CD14-positive monocyte (primary cell): Measurements from ENCODE around the gene DENND5B. TPM values are rescaled to one million over a fixed set of nuclear protein-coding genes. Genes with fewer than 3 reads are reported as not detected.

ENCODE experiments used
- DNase-seq, 3 donors: peaks; one replicate each; pipeline ENCODE4 v3.0.0-alpha.2; 2011 to 2022
- H2AFZ ChIP-seq: 2 replicates; pipeline ENCODE4 v1.6.0; 2012; ENCODE audit warnings: mild to moderate bottlenecking, low read depth, low read length, inconsistent platforms; ENCODE audit not compliant: insufficient read depth, poor library complexity, severe bottlenecking
- H3K27ac ChIP-seq, 2 donors: 1 replicate in 1 of 2; 2 replicates in 1 of 2; pipeline ENCODE4 v1.5.1; 2012 to 2013; ENCODE audit warnings: low read length in 2 of 2, control low read depth in 1 of 2, inconsistent platforms in 1 of 2, low read depth in 1 of 2, mild to moderate bottlenecking in 1 of 2
- H3K27me3 ChIP-seq, 2 donors: one replicate each; pipeline versions ENCODE4 v1.6.0 to v1.6.1; 2011 to 2013; ENCODE audit warnings: low read length in 2 of 2; ENCODE audit not compliant: control insufficient read depth in 2 of 2, insufficient read depth in 2 of 2
- H3K36me3 ChIP-seq, 2 donors: replicated peaks in 1 of 2; 1 replicate in 1 of 2; 2 replicates in 1 of 2; pipeline versions ENCODE4 v1.5.1 to v1.6.1; 2012 to 2013; ENCODE audit warnings: low read length in 2 of 2, control low read depth in 1 of 2, inconsistent platforms in 1 of 2, mild to moderate bottlenecking in 1 of 2; ENCODE audit not compliant: insufficient read depth in 2 of 2, control insufficient read depth in 1 of 2
- H3K4me1 ChIP-seq, 2 donors: 1 replicate in 1 of 2; 2 replicates in 1 of 2; pipeline versions ENCODE4 v1.5.1 to v1.6.1; 2012 to 2013; ENCODE audit warnings: low read length in 2 of 2, control low read depth in 1 of 2, inconsistent platforms in 1 of 2, mild to moderate bottlenecking in 1 of 2, moderate library complexity in 1 of 2; ENCODE audit not compliant: insufficient read depth in 2 of 2, control insufficient read depth in 1 of 2
- H3K4me2 ChIP-seq: replicated peaks from 2 replicates; pipeline ENCODE3; 2012; ENCODE audit warnings: low read length, moderate library complexity, mild to moderate bottlenecking; ENCODE audit not compliant: poor library complexity, severe bottlenecking; ENCODE audit errors: extremely low read depth
- H3K4me3 ChIP-seq, 3 experiments: fragments of 200-600 bp in 1 of 3; sonication (generic) in 1 of 3; replicated peaks in 1 of 3; 1 replicate in 2 of 3; 2 replicates in 1 of 3; pipeline ENCODE4 v1.5.1; 2011 to 2013; ENCODE audit warnings: low read length in 3 of 3, mild to moderate bottlenecking in 3 of 3, control low read depth in 2 of 3, low read depth in 2 of 3, inconsistent platforms in 1 of 3, moderate library complexity in 1 of 3
- H3K79me2 ChIP-seq: 2 replicates; pipeline ENCODE4 v1.6.0; 2012; ENCODE audit warnings: mild to moderate bottlenecking, control low read depth, inconsistent platforms, low read length, moderate library complexity; ENCODE audit not compliant: insufficient read depth
- H3K9ac ChIP-seq: 2 replicates; pipeline ENCODE4 v1.6.0; 2017; ENCODE audit warnings: low read length, mild to moderate bottlenecking; ENCODE audit not compliant: insufficient read depth, poor library complexity, severe bottlenecking
- H3K9me3 ChIP-seq, 2 donors: replicated peaks in 1 of 2; 1 replicate in 1 of 2; 2 replicates in 1 of 2; pipeline versions ENCODE4 v1.5.1 to v1.6.1; 2012 to 2013; ENCODE audit warnings: low read length in 2 of 2, control low read depth in 1 of 2; ENCODE audit not compliant: control insufficient read depth in 1 of 2, insufficient read depth in 1 of 2
- H4K20me1 ChIP-seq: 2 replicates; pipeline ENCODE4 v1.6.0; 2012; ENCODE audit warnings: mild to moderate bottlenecking, low read length, control low read depth, moderate library complexity; ENCODE audit not compliant: insufficient read depth
- H3K27ac Mint-ChIP-seq, 7 donors: one replicate each; pipeline ENCODE4 v1.8.0; 2020; ENCODE audit warnings: mild to moderate bottlenecking in 7 of 7, mixed read lengths in 7 of 7, moderate library complexity in 6 of 7, inconsistent platforms in 2 of 7
- H3K27me3 Mint-ChIP-seq, 3 donors: one replicate each; pipeline ENCODE4 v1.8.0; 2021 to 2022; ENCODE audit warnings: low read depth in 3 of 3, mild to moderate bottlenecking in 3 of 3, mixed read lengths in 3 of 3, moderate library complexity in 3 of 3, inconsistent platforms in 1 of 3
- H3K36me3 Mint-ChIP-seq, 2 donors: one replicate each; pipeline ENCODE4 v1.8.0; 2020; ENCODE audit warnings: mixed read lengths in 2 of 2, inconsistent platforms in 1 of 2, mild to moderate bottlenecking in 1 of 2
- H3K4me1 Mint-ChIP-seq: one replicate; pipeline ENCODE4 v1.8.0; 2020; ENCODE audit warnings: mild to moderate bottlenecking, mixed read lengths
- H3K4me3 Mint-ChIP-seq, 2 donors: one replicate each; pipeline ENCODE4 v1.8.0; 2020; ENCODE audit warnings: mild to moderate bottlenecking in 2 of 2, mixed read lengths in 2 of 2, moderate library complexity in 1 of 2
- H3K9me3 Mint-ChIP-seq, 7 donors: one replicate each; pipeline ENCODE4 v1.8.0; 2020 to 2022; ENCODE audit warnings: mixed read lengths in 7 of 7, mild to moderate bottlenecking in 6 of 7, moderate library complexity in 6 of 7, inconsistent platforms in 2 of 7
- CTCF ChIP-seq: fragments of 200-600 bp; IDR thresholded peaks from one replicate; pipeline ENCODE4 v1.8.0; 2022; ENCODE audit warnings: antibody characterized with exemption, mild to moderate bottlenecking
- WGBS: methylation state at CpG from one replicate; pipeline ENCODE4 v1.1.5; 2013; ENCODE audit warnings: missing lambda C conversion rate; ENCODE audit not compliant: insufficient coverage; 5-methylcytosine and 5-hydroxymethylcytosine counted together
- intact Hi-C, 2 donors: fragments of 100-400 bp; cut with micrococcal nuclease; formaldehyde crosslinking; loops; one replicate each; pipeline versions ENCODE4 v1.15.0 to v1.15.1; 2023
- polyA plus RNA-seq, 3 donors: library from polyadenylated mRNA; depleted of rRNA in 1 of 3; unstranded in 2 of 3; stranded (reverse) in 1 of 3; fragments of 300-500 nt in 2 of 3; fragments of >200 nt in 1 of 3; fragmentation: Illumina TruSeq in 2 of 3; gene quantifications; 1 replicate in 2 of 3; 2 replicates in 1 of 3; pipeline ENCODE4 v1.2.3, GENCODE V29; 2012 to 2021

Gene DENND5B
- polyA plus RNA-seq, 3 donors, result 0.23 to 0.36 (median 0.36) TPM

GRCh38 chr12:31627456-31628054 is 36.6 kb upstream of the DENND5B start:
- H3K36me3 ChIP-seq, result no peaks in the 10 kb centered on the region
- H2AFZ ChIP-seq, result no peak overlapping the region
- WGBS, result 98% methylated on average over 5 of the region's 5 CpGs
- H3K79me2 ChIP-seq, result no peaks in the 10 kb centered on the region
- Mint-ChIP-seq H3K4me1 (peaks cover 11% of the 10 kb centered on the region), H3K27ac (no peak overlapping the region), H3K9me3 (no peaks in the 10 kb centered on the region), H3K27me3 (peaks cover 0 to 6% (median 3%) of the 10 kb centered on the region in 3 donors), H3K4me3 (no peak overlapping the region), H3K36me3 (no peaks in the 10 kb centered on the region)
- no peak overlapping the region for H3K4me2 ChIP-seq
- H3K4me3 ChIP-seq, result no peak overlapping the region
- H3K9ac ChIP-seq, result no peak overlapping the region
- H3K4me1 ChIP-seq, result peaks cover 0 to 7% of the 10 kb centered on the region in 2 donors
- H3K9me3 ChIP-seq, result no peaks in the 10 kb centered on the region
- DNase-seq, result no peak
- no peaks in the 10 kb centered on the region for H3K27me3 ChIP-seq
- no peak for TF ChIP-seq CTCF
- H4K20me1 ChIP-seq, result no peaks in the 10 kb centered on the region
- intact Hi-C loops, result no loop called here
- H3K27ac ChIP-seq, result no peak overlapping the region

DNA sequence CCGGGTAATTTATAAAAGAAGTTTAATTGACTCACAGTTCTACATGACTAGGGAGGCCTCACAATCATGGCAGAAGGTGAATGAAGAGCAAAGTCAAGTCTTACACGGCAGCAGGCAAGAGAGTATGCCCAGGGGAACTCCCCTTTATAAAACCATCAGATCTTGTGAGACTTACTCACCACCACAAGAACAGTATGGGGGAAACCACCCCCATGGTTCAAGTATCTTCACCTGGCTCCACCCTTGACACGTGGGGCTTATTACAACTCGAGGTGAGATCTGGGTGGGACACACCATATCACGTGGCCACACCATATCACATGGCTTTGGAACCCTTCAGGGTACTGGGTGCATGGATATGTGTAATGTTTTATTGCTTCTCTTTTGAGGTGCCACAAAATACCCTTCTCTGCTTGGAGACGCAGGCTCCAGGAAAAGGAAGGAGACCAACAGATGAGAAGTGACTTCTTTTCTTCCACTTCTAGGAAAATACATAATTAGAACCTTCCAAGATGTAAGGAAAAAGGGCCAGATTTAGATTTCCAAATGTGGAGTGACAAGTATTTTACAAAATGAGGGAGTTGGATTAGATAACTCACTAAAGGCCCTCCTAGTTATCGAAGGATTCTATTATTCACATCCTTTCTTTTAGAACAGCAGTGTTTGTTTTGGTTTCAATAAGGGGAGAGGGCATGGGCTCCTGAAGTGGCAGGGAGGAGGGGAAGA is 35.5 kb upstream of the DENND5B start:
- Mint-ChIP-seq H3K27ac (no peak overlapping the region), H3K27me3 (peaks cover 0 to 4% (median 3%) of the 10 kb centered on the region in 3 donors), H3K4me1 (peaks cover 2% of the 10 kb centered on the region), H3K9me3 (no peaks in the 10 kb centered on the region), H3K4me3 (no peak overlapping the region), H3K36me3 (no peaks in the 10 kb centered on the region)
- no peak overlapping the region for H3K9ac ChIP-seq
- no peaks in the 10 kb centered on the region for H3K79me2 ChIP-seq
- H2AFZ ChIP-seq, result no peak overlapping the region
- H3K27me3 ChIP-seq, result no peaks in the 10 kb centered on the region
- 83% methylated on average over 2 of the region's 7 CpGs for WGBS
- no peaks in the 10 kb centered on the region for H3K4me1 ChIP-seq
- no peaks in the 10 kb centered on the region for H3K9me3 ChIP-seq
- no peaks in the 10 kb centered on the region for H4K20me1 ChIP-seq
- H3K4me2 ChIP-seq, result no peak overlapping the region
- H3K36me3 ChIP-seq, result no peaks in the 10 kb centered on the region
- peak in 1 of 3 donors; percentile 12 for DNase-seq
- no peak overlapping the region for H3K4me3 ChIP-seq
- intact Hi-C loops, result no loop called here
- no peak for TF ChIP-seq CTCF
- no peak overlapping the region for H3K27ac ChIP-seq
